NOMO-1 treated with dmso at 0.1 percent for 144 hours (cell line): ENCODE measurements around the gene RAB29.
"Not testable (repeated sequence)": the region's sequence is repeated elsewhere in the genome, so short reads cannot be mapped to it uniquely, and the experiment has no call there.

Experiments
- DNase-seq: peaks from one replicate; lab custom pipeline; 2025; ENCODE audit not compliant: unreplicated experiment; lab: John Stamatoyannopoulos, UW

The RAB29 gene

DNA sequence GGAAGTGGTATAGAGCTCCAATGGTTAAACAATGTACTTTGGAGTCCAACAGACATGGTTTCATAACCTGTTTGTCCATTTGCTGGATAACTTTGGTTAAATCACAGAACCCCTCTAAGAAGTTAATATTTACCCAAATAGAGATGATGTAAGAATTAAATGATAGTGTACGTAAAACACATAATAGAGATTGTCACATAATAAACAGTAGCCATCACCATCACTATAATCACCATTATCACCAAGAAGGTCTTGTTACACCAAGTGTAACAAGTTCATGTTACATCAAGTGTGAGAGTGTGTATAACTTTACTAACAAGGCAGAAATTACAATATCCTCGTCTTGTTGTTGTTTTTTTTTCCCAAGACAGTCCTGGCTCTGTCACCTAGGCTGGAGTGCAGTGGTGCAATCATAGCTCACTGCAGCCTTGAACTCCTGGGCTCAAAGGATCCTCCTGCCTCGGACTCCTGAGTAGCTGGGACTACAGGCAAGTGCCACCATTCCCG lies 48.6 kb downstream of the RAB29 start:
- DNase-seq = no peak

DNA sequence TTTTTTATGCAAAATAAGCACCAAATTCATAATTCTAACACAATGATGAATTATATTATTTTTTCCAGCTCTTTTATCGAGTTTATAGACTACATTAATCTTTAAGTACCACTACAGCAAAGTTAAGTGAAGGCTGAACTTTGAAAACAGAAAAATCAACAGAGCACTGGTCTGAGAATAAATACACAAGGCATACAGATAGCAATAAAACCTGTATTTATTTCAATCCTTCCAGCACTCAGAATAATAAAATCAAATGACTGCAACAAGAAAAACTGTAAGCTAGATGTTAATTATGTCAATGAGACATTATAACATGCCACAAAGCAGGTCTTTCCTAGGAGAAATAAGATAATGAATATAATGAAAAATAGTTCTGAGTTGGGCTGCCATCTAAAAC lies 49.8 kb downstream of the RAB29 start:
- DNase-seq = no peak

DNA sequence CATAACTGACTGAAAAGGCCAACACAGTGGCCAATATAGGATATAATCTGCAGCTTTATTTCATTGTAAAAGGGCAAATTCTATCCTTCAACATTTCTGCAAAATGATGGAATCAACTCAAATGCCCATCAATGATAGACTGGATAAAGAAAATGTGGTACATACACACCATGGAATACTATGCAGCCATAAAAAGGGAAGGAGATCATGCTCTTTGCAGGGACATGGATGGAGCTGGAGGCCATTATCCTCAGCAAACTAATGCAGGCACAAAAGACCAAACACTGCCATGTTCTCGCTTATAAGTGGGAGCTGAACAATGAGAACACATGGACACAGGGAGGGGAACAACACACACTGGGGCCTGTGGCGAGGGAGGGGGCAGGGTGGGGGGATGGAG lies 54.5 kb downstream of the RAB29 start:
- not testable (repeated sequence) for DNase-seq

DNA sequence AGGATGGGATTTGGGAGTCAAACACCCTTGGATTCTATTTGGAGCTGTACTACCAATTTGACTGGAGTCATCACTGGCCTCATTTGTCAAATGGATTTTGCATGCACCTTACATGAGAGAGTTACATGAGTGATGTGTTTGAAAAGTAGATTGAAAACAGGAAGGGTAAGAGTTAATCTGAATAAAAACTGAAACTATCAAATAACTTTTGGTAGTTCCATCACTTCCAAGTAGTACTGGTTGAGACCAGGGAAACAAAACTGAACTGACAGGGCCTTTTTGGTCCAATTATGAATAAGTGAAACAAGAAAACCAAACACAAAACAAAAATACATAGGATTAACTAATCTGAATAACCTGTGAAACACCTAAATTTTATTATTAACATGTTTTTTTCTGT lies 55.5 kb downstream of the RAB29 start:
- no peak for DNase-seq

DNA sequence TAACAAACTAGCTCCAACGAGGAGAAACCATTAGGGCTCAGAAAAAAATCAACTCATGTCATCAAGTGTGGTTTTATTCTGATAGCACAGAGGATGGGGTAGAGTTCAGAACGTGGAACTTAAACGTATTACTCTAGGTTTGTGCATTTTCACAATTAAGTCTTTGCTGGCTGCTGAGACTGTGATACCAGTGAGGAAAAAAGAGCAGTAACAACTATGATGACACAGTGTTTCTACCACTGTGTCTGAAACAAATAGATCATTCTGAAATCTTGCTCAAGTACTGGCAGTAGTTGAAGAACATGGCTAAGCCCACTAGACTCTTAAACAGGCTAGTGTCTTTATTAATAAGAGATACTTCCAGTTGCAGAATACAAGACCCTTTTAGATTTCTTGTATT lies 56.3 kb downstream of the RAB29 start:
- no peak for DNase-seq
